OCI-LY1 (cell line): Measurements from ENCODE around the gene ZNF804B.

ENCODE experiments used
- H2AFZ ChIP-seq: fragments of 200-600 bp; sonication (generic), shearing (Covaris generic); 2 replicates; pipeline ENCODE4 v1.6.0; 2014; ENCODE audit warnings: antibody characterized with exemption, mild to moderate bottlenecking, low read length
- H3F3A ChIP-seq: fragments of 200-600 bp; sonication (generic), shearing (Covaris generic); 2 replicates; pipeline ENCODE4 v1.6.0; 2014; ENCODE audit warnings: mild to moderate bottlenecking, antibody characterized with exemption, low read length, moderate library complexity; ENCODE audit not compliant: insufficient read depth
- H3K27ac ChIP-seq: fragments of 200-600 bp; sonication (generic); 2 replicates; pipeline ENCODE4 v1.5.1; 2014; ENCODE audit warnings: low read length, mixed run types, mild to moderate bottlenecking, low read depth; ENCODE audit not compliant: poor library complexity, severe bottlenecking
- H3K27me3 ChIP-seq: fragments of 200-600 bp; sonication (generic); 2 replicates; pipeline ENCODE4 v1.6.0; 2014; ENCODE audit warnings: antibody characterized with exemption, mild to moderate bottlenecking, low read length, moderate library complexity; ENCODE audit not compliant: insufficient read depth
- H3K36me3 ChIP-seq: fragments of 200-600 bp; sonication (generic); 2 replicates; pipeline ENCODE4 v1.6.1; 2014; ENCODE audit warnings: mild to moderate bottlenecking, antibody characterized with exemption, low read length, moderate library complexity, mixed read lengths; ENCODE audit not compliant: insufficient read depth
- H3K4me1 ChIP-seq: fragments of 200-600 bp; sonication (generic); 2 replicates; pipeline ENCODE4 v1.5.1; 2014; ENCODE audit warnings: mild to moderate bottlenecking, low read length, moderate library complexity; ENCODE audit not compliant: insufficient read depth, severe bottlenecking
- H3K4me2 ChIP-seq: fragments of 200-600 bp; sonication (generic), shearing (Covaris generic); 2 replicates; pipeline ENCODE4 v1.6.1; 2014; ENCODE audit warnings: low read length
- H3K4me3 ChIP-seq: fragments of 200-600 bp; sonication (generic); 2 replicates; pipeline ENCODE4 v1.5.1; 2014; ENCODE audit warnings: low read length, low read depth, mild to moderate bottlenecking, mixed read lengths; ENCODE audit not compliant: poor library complexity, severe bottlenecking
- H3K79me2 ChIP-seq: fragments of 200-600 bp; shearing (Covaris generic); 2 replicates; pipeline ENCODE4 v1.6.1; 2016; ENCODE audit warnings: mixed run types, low read length, mixed read lengths; ENCODE audit not compliant: insufficient read depth
- H3K9ac ChIP-seq: fragments of 200-600 bp; sonication (generic), shearing (Covaris generic); 2 replicates; pipeline ENCODE4 v1.6.1; 2014; ENCODE audit warnings: mild to moderate bottlenecking, low read length, mixed read lengths
- H3K9me2 ChIP-seq: fragments of 200-600 bp; sonication (generic), shearing (Covaris generic); 2 replicates; pipeline ENCODE4 v1.6.1; 2014; ENCODE audit warnings: low read depth, mild to moderate bottlenecking, low read length, mixed read lengths
- H3K9me3 ChIP-seq: fragments of 200-600 bp; shearing (Covaris generic); 2 replicates; pipeline ENCODE4 v1.6.1; 2014; ENCODE audit warnings: low read length, mixed read lengths
- H4K20me1 ChIP-seq: fragments of 200-600 bp; sonication (generic), shearing (Covaris generic); 2 replicates; pipeline ENCODE4 v1.6.0; 2016; ENCODE audit warnings: mild to moderate bottlenecking, low read length; ENCODE audit not compliant: insufficient read depth
- CTCF ChIP-seq: fragments of 200-600 bp; sonication (generic), shearing (Covaris generic); IDR thresholded peaks from 2 replicates; pipeline ENCODE4 v1.5.1; 2017; ENCODE audit warnings: mild to moderate bottlenecking, antibody characterized with exemption, low read length, moderate library complexity, mixed read lengths
- EZH2 ChIP-seq: fragments of 200-600 bp; sonication (generic), shearing (Covaris generic); IDR thresholded peaks from 2 replicates; pipeline ENCODE4 v1.8.0; 2017; ENCODE audit warnings: borderline replicate concordance, mixed run types, mild to moderate bottlenecking, antibody characterized with exemption, low read length, moderate library complexity, mixed read lengths

Gene ZNF804B

GRCh38 chr7:89133357-89133756 is 373.9 kb downstream of the ZNF804B start:
- no peaks in the 10 kb centered on the region for H3K27me3 ChIP-seq
- no peaks in the 10 kb centered on the region for H3F3A ChIP-seq
- no peaks in the 10 kb centered on the region for H4K20me1 ChIP-seq
- H3K9me2 ChIP-seq = no peaks in the 10 kb centered on the region
- no peak overlapping the region for H2AFZ ChIP-seq
- TF ChIP-seq EZH2 = no peak
- no peak for TF ChIP-seq CTCF
- H3K27ac ChIP-seq = no peak overlapping the region
- H3K9me3 ChIP-seq = no peaks in the 10 kb centered on the region
- H3K9ac ChIP-seq = no peak overlapping the region
- no peak overlapping the region for H3K4me2 ChIP-seq
- H3K4me1 ChIP-seq = no peaks in the 10 kb centered on the region
- H3K36me3 ChIP-seq = no peaks in the 10 kb centered on the region
- H3K79me2 ChIP-seq = no peaks in the 10 kb centered on the region
- H3K4me3 ChIP-seq = no peak overlapping the region

- H4K20me1 ChIP-seq = no peaks in the 10 kb centered on the region
- no peaks in the 10 kb centered on the region for H3K36me3 ChIP-seq
- no peak overlapping the region for H2AFZ ChIP-seq
- no peaks in the 10 kb centered on the region for H3K27me3 ChIP-seq
- H3K4me1 ChIP-seq = no peaks in the 10 kb centered on the region
- H3K9me3 ChIP-seq = no peaks in the 10 kb centered on the region
- H3K4me2 ChIP-seq = no peak overlapping the region
- no peak overlapping the region for H3K9ac ChIP-seq
- no peak overlapping the region for H3K27ac ChIP-seq
- H3F3A ChIP-seq = no peaks in the 10 kb centered on the region
- no peaks in the 10 kb centered on the region for H3K9me2 ChIP-seq
- H3K79me2 ChIP-seq = no peaks in the 10 kb centered on the region
- TF ChIP-seq EZH2 = no peak
- no peak for TF ChIP-seq CTCF
- no peak overlapping the region for H3K4me3 ChIP-seq
Measured at GRCh38 chr7:89133819-89134218, 374.3 kb downstream of the ZNF804B start.

GRCh38 chr7:89145801-89146200 is 386.3 kb downstream of the ZNF804B start:
- no peaks in the 10 kb centered on the region for H3K36me3 ChIP-seq
- H4K20me1 ChIP-seq = no peaks in the 10 kb centered on the region
- no peaks in the 10 kb centered on the region for H3K27me3 ChIP-seq
- no peak overlapping the region for H3K27ac ChIP-seq
- H3K9me2 ChIP-seq = no peaks in the 10 kb centered on the region
- no peak overlapping the region for H3K9ac ChIP-seq
- H3K4me2 ChIP-seq = no peak overlapping the region
- H3K4me3 ChIP-seq = no peak overlapping the region
- H3F3A ChIP-seq = no peaks in the 10 kb centered on the region
- TF ChIP-seq EZH2 (no peak), CTCF (no peak)
- no peaks in the 10 kb centered on the region for H3K9me3 ChIP-seq
- H2AFZ ChIP-seq = no peak overlapping the region
- H3K79me2 ChIP-seq = no peaks in the 10 kb centered on the region
- no peaks in the 10 kb centered on the region for H3K4me1 ChIP-seq
